Progenitor cell of endocrine pancreas (in vitro differentiated cells): ENCODE results near the gene IRF2BP2. TPM values are rescaled to one million over a fixed set of nuclear protein-coding genes. Genes with fewer than 3 reads are reported as not detected.
A peak's percentile ranks its signal among the peaks of the same experiment; 100 is the strongest.

Experiments
- DNase-seq: peaks from one replicate; pipeline ENCODE4 v3.0.0; 2021; ENCODE audit warnings: low spot score; ENCODE audit not compliant: unreplicated experiment
- H3K27ac Mint-ChIP-seq: 2 replicates; pipeline ENCODE4 v1.8.0; 2021; ENCODE audit warnings: mild to moderate bottlenecking, moderate library complexity, mixed read lengths
- H3K27me3 Mint-ChIP-seq: 2 replicates; pipeline ENCODE4 v1.8.0; 2021; ENCODE audit warnings: mixed read lengths
- H3K36me3 Mint-ChIP-seq: 2 replicates; pipeline ENCODE4 v1.8.0; 2022; ENCODE audit warnings: mixed read lengths; ENCODE audit not compliant: insufficient read depth
- H3K4me1 Mint-ChIP-seq: 2 replicates; pipeline ENCODE4 v1.8.0; 2021; ENCODE audit warnings: low read depth, mixed read lengths
- H3K4me3 Mint-ChIP-seq: 2 replicates; pipeline ENCODE4 v1.8.0; 2021; ENCODE audit warnings: low read depth, mild to moderate bottlenecking, moderate library complexity, mixed read lengths
- H3K9me3 Mint-ChIP-seq: 2 replicates; pipeline ENCODE4 v1.8.0; 2021; ENCODE audit warnings: low read depth, mixed read lengths
- CTCF ChIP-seq: fragments of 200-600 bp; sonication (generic); IDR thresholded peaks from one replicate; pipeline ENCODE4 v1.5.0; 2021; ENCODE audit warnings: antibody characterized with exemption, mild to moderate bottlenecking; ENCODE audit not compliant: unreplicated experiment
- total RNA-seq: library from RNA; stranded (reverse); gene quantifications from 2 replicates; pipeline ENCODE4 v1.2.1, GENCODE V29; 2021

IRF2BP2 gene
- total RNA-seq, 1 donor from 2014 or later = 214 TPM

GRCh38 chr1:234627009-234627950 is 17.3 kb upstream of the IRF2BP2 start:
- no peak for DNase-seq
- peak overlapping the region; percentile 21 for H3K27ac Mint-ChIP-seq
- no peak overlapping the region for H3K4me3 Mint-ChIP-seq
- H3K27me3 Mint-ChIP-seq = no peaks in the 10 kb centered on the region
- H3K4me1 Mint-ChIP-seq = peaks cover 43% of the 10 kb centered on the region
- no peak for TF ChIP-seq CTCF
- H3K36me3 Mint-ChIP-seq = no peaks in the 10 kb centered on the region
- no peaks in the 10 kb centered on the region for H3K9me3 Mint-ChIP-seq

- Mint-ChIP-seq H3K4me3 (no peak overlapping the region), H3K27me3 (no peaks in the 10 kb centered on the region), H3K27ac (peak overlapping the region; percentile 42), H3K9me3 (no peaks in the 10 kb centered on the region), H3K36me3 (no peaks in the 10 kb centered on the region), H3K4me1 (peaks cover 46% of the 10 kb centered on the region)
- TF ChIP-seq CTCF = no peak
- DNase-seq = no peak
Observed at GRCh38 chr1:234626391-234626790, 16.4 kb upstream of the IRF2BP2 start.

GRCh38 chr1:234624724-234625117 is 14.7 kb upstream of the IRF2BP2 start:
- H3K4me3 Mint-ChIP-seq = no peak overlapping the region
- peaks cover 57% of the 10 kb centered on the region for H3K4me1 Mint-ChIP-seq
- peak overlapping the region; percentile 95 for H3K27ac Mint-ChIP-seq
- DNase-seq = no peak
- no peaks in the 10 kb centered on the region for H3K36me3 Mint-ChIP-seq
- no peak for TF ChIP-seq CTCF
- H3K27me3 Mint-ChIP-seq = no peaks in the 10 kb centered on the region
- no peaks in the 10 kb centered on the region for H3K9me3 Mint-ChIP-seq

- no peaks in the 10 kb centered on the region for H3K9me3 Mint-ChIP-seq
- H3K27ac Mint-ChIP-seq = peak overlapping the region; percentile 95
- H3K4me1 Mint-ChIP-seq = peaks cover 72% of the 10 kb centered on the region
- H3K4me3 Mint-ChIP-seq = no peak overlapping the region
- H3K36me3 Mint-ChIP-seq = no peaks in the 10 kb centered on the region
- no peaks in the 10 kb centered on the region for H3K27me3 Mint-ChIP-seq
- TF ChIP-seq CTCF = no peak
- DNase-seq = no peak
Observed at GRCh38 chr1:234621657-234622335, 11.8 kb upstream of the IRF2BP2 start.

- Mint-ChIP-seq H3K27me3 (no peaks in the 10 kb centered on the region), H3K27ac (peak overlapping the region; percentile 71), H3K36me3 (no peaks in the 10 kb centered on the region), H3K4me3 (no peak overlapping the region), H3K9me3 (no peaks in the 10 kb centered on the region), H3K4me1 (peaks cover 78% of the 10 kb centered on the region)
- no peak for DNase-seq
- no peak for TF ChIP-seq CTCF
Observed at GRCh38 chr1:234621127-234621468, 11.1 kb upstream of the IRF2BP2 start.
